Measurements from ENCODE around the gene FAM163B.

The FAM163B gene

DNA sequence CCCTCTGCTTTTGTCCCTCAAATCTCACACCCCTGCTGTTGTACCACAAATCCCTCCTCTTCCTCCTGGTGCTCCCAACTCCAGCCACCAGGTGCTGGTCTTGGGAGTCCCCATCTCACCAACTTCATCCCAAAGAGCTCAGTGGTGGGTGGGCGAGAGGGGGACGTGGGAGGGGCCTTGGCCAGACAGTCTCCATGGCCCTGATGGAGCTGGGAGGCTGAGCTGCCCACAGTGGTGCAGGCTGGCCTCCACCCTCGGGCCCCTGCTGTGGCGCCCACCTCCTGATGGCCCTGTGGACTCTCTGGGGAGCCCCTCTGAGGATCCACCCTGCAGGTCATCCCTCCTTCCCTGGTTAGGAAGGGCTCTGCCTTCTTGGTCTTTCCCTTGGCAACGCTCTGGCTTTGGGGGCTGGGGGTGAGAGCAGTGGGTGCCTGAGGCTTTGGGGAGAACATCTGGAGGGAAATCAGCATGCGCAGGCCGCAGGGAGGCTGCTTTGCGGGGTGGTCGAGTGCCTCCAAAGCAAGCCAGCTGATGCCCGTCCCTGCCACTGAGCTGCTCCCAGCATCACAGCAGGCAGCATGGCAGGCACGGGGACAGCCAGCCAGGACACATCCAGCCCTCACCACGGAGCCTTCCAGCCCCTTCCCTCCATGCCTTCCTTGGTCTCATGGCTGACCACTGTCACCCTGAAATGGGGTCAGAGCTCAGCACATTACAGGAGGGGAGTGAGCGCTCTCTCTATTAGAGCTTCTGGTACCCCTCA, 7.6 kb upstream of the FAM163B start:
- DNase-seq (ENCODE audit: low read depth, low spot score) = no peak

DNA sequence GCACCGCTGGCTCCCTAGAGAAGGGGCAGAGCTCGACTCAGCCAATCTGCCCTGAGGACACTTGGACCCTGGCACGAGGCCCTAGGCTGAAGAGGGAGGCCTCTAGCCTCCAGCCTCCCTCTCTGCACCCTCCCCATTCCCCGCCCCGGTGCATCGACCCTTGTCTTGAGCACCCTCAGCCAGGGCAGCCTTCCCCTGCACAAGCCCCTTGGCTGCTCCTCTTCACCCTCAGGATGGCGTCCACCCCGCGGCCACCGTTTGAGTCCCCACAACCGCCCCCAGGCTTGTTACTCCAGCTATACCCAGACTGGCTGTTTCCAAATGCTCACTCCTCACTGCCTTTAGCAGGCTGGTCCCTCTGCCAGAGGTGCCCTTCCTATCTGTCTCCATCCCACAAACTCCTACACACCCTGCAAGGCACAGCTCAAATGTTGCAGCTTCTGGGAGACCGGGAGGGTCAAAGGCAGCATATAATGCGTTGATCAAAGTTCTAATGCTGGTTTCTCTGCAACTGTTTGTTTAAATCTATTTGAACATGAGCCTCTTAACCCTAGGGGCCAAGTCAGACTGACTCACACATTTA, 6.5 kb upstream of the FAM163B start:
- DNase-seq (ENCODE audit: low read depth, low spot score) = no peak

GRCh38 chr9:133615186-133615585, 6.0 kb upstream of the FAM163B start:
- no peak for DNase-seq (ENCODE audit: low read depth, low spot score)

DNA sequence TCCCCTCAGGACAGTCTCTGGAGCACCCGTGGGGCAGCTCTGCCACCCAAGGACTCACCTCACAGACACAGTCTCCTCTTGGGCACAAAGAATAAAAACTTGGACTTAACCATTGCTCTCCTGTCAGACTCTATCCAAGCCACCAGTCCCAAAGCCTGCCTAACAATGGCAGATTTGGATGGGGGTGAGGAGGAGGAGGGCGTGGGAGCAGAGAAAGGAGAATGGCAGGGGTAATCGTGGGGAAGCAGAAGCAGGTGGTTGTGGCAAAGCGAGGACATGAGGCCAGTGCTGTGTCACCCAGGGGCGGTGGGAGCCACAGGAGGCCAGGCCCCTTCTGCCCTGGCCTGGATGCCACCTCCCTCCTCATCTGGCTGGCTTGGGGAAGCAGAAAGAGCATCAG, 5.5 kb upstream of the FAM163B start:
- DNase-seq (ENCODE audit: low read depth, low spot score) = no peak

- no peak for DNase-seq (ENCODE audit: low read depth, low spot score)
Observed at GRCh38 chr9:133614056-133614455, 4.9 kb upstream of the FAM163B start.

DNA sequence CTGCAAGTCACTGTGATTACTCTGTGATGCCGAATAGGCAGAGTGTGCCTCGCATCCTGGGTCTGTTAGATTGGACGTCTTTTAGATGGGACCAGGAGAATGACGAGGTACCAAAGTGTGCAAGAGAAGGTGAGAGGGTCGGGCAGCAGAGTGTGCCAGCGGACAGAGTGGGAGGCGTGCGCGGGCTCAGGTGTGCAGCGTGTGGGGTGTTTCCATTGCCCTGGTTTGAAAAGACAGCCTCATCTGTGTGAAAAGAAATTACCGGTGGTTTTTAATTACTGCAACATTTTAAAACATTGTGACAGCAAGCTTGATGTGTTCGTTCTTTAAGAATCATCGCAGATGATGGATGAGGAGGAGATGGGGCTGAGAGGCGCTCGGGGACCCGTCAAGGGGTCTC, 4.2 kb upstream of the FAM163B start:
- no peak for DNase-seq (ENCODE audit: low read depth, low spot score)

GRCh38 chr9:133612816-133613215, 3.6 kb upstream of the FAM163B start:
- DNase-seq (ENCODE audit: low read depth, low spot score) = no peak

DNA sequence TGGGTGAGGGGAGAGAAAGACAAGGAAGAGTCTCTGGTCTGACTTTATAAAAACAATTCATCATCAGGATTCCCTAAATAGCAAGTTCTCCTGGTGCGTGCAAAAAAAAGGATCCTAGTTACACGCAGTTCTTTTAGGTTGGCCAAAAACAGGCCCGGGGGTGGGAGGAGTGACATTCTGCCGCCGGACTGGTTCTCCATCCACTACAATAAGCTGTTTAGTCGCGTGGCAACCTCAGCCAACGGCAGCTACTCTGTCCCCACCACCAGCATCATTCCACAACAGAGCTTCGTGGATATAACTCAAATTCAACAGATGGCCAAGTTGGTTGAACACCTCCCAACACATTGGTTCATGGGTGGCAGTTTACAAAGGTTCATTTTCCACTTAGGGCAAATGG, 2.9 kb upstream of the FAM163B start:
- DNase-seq (ENCODE audit: low read depth, low spot score) = no peak

- DNase-seq (ENCODE audit: low read depth, low spot score) = no peak
Observed at GRCh38 chr9:133610845-133611244, 1.7 kb upstream of the FAM163B start.

DNA sequence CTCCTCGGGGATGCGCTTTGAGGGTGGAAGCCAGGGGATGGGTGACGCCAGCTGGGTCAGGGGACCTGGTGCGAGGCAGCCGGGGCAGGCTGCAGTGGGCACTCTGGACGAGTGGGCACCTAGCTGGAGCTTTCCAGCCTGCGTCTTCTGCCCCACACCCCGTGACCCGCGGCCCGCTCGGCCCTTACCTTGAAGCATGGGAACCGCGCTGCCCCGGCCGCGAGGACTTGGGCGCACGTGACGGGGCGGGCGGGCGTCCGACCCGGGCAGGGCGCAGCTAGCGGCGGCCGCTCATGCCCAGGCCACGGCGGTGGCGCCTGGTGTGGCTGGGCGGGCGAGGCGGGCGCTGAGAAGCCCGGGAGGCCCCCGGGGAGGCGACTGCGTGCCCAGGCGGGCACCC, 300 bp downstream of the FAM163B start:
- no peak for DNase-seq (ENCODE audit: low read depth, low spot score)

DNA sequence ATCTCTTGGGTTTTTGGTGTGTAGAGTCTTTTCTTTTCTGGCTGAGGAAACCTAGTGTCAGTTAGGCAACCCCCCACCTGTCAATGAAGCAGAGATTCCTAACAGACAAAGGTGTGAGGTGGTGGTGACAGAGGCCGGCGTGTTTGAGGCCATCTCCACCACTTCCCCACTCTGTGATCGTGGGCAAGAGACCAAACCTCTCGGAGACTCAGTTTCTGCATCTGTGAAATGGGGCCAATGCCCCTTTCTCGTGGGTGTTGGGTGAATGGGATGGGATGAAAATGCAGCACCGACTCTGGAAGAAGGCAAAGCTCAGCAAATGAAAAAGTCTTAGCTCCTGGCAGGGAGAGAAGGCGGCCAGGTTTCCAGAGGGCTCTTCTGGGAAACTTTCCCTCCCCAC, 807 bp downstream of the FAM163B start:
- DNase-seq (ENCODE audit: low read depth, low spot score) = no peak

- DNase-seq (ENCODE audit: low read depth, low spot score) = no peak
Observed at GRCh38 chr9:133607976-133608375, 1.2 kb downstream of the FAM163B start.

DNA sequence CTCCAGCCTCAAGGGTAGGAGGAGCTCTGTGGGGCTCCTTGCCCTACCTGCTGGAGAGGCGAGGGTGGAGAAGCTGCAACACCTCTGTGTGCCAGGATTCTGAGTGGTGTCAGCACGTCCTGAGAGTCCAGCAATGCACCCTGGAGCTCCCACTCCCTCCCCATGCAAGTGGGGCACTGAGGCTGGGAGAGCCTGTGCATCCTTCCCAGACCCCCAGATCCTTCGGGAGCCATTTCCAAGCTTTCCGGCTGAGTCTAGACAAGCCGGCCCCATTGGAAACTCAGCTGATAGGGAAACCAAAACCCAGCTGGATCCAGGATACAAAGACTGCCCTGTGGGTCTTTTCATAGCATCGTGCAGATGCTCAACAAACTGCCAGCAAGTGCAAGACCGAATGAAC, 1.8 kb downstream of the FAM163B start:
- no peak for DNase-seq (ENCODE audit: low read depth, low spot score)

GRCh38 chr9:133606708-133607025, 2.5 kb downstream of the FAM163B start:
- no peak for DNase-seq (ENCODE audit: low read depth, low spot score)

GRCh38 chr9:133605856-133606707, 3.1 kb downstream of the FAM163B start:
- no peak for DNase-seq (ENCODE audit: low read depth, low spot score)

DNA sequence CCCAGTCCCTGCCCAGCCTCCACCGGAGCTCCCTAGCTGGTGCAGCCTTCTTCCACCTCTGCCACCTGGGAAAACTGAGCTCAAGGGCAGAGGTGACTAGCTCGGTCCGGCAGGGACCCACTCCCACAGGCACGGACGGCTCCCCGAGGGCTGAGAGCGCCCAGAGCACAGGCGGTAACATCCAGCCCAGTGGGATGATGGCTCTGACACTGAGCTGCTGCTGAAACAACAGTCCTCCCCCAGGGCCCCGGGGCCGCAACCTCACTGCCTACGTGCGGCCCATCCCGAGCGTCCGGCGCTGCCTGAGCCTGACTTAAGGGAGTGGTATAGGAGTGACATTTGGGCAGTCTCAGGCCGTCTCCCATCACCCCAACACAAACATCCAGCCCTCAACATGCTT, 3.7 kb downstream of the FAM163B start:
- DNase-seq (ENCODE audit: low read depth, low spot score) = no peak

- no peak for DNase-seq (ENCODE audit: low read depth, low spot score)
Observed at GRCh38 chr9:133604856-133605255, 4.3 kb downstream of the FAM163B start.

DNA sequence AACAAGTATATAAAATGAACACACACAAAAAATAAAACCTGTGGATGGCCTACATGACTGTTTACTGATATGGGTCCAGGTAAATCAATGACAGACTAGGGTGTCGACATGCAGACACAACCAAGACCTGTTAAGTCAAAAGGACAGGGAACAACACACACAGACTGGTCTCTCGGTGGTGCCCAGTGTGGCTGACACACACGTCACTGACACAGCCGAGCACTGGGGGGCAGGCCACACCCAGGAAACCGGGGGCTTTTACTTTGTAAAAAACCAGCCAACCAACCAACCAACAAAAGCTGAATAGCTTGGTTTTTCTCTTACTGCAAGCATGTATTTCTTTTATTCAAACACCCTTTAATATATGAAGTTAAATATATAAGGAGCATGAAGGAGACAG, 5.0 kb downstream of the FAM163B start:
- no peak for DNase-seq (ENCODE audit: low read depth, low spot score)

DNA sequence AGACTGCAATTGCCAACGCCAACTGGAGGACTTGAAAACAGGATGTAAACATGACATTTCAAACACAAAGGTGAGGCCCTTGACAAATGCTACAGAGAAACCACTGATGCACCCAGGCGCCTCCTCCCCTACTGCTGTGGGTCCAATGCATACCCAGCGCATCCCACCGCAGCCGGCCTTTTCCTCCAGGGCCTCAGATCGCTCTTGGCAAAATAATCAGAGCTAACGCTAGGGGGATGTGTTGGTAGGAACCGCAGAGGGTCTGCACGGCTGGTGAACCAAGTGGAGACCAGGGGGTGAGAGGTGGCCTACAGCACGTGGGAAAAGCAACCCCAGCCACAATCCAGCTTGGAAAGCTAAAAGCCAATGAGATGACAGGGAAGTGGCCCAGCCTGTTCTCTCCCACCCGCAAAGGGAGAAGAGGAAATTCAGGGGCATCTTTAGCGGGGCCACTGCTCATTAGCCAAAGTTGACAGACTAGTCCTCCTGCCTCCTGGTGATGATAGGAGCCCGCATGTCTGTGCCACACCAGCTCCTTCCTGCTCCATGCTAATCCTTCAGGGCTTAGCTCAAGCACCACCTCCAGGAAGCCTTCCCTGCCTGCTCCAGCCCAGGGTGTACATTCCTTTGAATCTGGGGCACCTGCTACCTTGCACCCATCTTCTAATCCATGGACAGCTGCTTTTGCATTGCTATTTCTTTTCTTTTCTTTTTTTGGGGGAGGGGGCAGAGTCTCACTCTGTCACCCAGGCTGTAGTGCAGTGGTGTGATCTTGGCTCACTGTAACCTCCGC, 5.9 kb downstream of the FAM163B start:
- no peak for DNase-seq (ENCODE audit: low read depth, low spot score)

DNA sequence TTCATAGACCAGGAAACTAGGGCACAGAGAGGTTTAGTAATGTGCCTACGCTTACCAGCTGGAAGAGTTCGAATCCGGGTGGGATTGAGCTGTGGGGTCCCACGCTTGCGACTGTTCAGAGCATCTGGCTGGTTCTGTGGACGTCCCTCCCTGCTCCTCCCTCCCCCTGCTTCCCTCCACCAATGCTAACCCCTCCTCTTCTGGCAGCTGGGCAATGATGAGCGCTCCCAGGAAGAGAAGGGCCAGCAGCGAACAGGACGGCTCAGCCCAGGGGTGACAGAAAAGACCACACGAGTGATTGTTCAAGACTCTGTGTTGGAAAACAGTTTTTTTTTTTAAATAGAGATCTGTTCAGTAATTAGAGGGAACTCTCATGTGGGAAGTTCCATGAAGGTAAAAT, 6.9 kb downstream of the FAM163B start:
- DNase-seq (ENCODE audit: low read depth, low spot score) = no peak

DNA sequence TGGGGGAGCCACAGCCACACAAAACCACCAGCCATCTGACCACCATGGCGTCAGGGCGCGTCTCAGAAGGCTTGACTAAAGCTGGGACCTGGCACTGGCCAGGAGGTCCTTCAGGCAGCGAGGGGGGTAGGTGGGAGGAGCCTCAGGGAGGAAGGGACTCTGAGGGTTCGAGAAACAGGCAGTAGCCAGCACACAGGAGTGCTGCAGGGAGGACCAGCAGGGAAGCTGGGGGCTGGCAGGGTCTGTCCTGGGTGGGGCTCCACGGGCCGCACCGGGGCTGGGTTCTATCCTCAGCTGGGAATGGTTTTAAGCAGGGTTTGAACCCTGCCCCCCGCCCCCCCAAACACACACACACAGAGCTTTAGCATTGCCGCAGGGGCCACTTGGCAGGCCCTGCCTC, 7.4 kb downstream of the FAM163B start:
- DNase-seq (ENCODE audit: low read depth, low spot score) = no peak

DNA sequence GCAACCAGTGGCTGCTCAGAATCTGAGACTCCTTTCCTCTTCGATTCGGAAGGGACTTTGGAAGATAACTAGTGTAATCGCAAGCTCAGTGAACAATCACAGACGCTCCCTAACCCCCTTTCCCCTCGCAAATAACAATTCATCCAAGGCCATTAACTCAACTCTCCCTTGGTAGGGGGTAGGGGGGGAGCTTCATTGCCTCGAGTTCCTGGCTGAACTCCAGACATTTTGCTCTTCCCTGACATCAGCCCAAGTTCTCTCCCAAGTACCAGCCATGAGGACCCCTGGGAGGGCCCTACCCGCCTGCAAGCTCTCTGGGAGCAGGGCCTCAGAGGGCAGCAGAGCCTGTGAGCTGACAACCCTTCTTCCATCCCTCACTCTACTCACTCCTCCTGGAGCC, 8.4 kb downstream of the FAM163B start:
- DNase-seq (ENCODE audit: low read depth, low spot score) = no peak

Measured in activated naive CD8-positive, alpha-beta T cell treated with anti-CD3 and anti-CD28 coated beads, Interleukin-2, amount 50 U/mL, for 16 hours (primary cell).